Measurements from ENCODE around the gene MBOAT1. TPM values are rescaled to one million over a fixed set of nuclear protein-coding genes. Genes with fewer than 3 reads are reported as not detected.
A peak's percentile ranks its signal among the peaks of the same experiment; 100 is the strongest.

MBOAT1 gene
- polyA plus RNA-seq, 2 donors: 5.9 to 6.6 TPM

- no peaks in the 10 kb centered on the region for H3K27me3 ChIP-seq (ENCODE audit: control insufficient read depth in 1 of 2, insufficient read depth in 2 of 2, low read length in 2 of 2)
- H3K9me3 ChIP-seq (ENCODE audit: control insufficient read depth in 2 of 2, insufficient read depth in 1 of 2, low read depth in 1 of 2, low read length in 1 of 2): no peaks in the 10 kb centered on the region
- WGBS, 2 donors: 75 to 80% methylated on average over 5 of the region's 5 CpGs
- H3K4me1 ChIP-seq (ENCODE audit: control insufficient read depth in 2 of 2, insufficient read depth in 2 of 2, low read length in 1 of 2): peaks cover 0 to 11% of the 10 kb centered on the region in 2 donors
- H3K36me3 ChIP-seq (ENCODE audit: control insufficient read depth in 2 of 2, insufficient read depth in 2 of 2, low read length in 1 of 2): peaks cover 0 to 2% of the 10 kb centered on the region in 2 donors
- H3K4me3 ChIP-seq (ENCODE audit: low read depth in 1 of 2, low read length in 2 of 2): no peak overlapping the region
- no peak overlapping the region for H3K27ac ChIP-seq (ENCODE audit: low read depth in 2 of 2, low read length in 1 of 2)
These were observed 5.2 kb downstream of the MBOAT1 start for GRCh38 chr6:20207088-20207418.

GRCh38 chr6:20205722-20206161, 6.5 kb downstream of the MBOAT1 start:
- no peaks in the 10 kb centered on the region for H3K27me3 ChIP-seq (ENCODE audit: control insufficient read depth in 1 of 2, insufficient read depth in 2 of 2, low read length in 2 of 2)
- H3K27ac ChIP-seq (ENCODE audit: low read depth in 2 of 2, low read length in 1 of 2): peak overlapping the region in 1 of 2 donors; percentile 6
- WGBS, 2 donors: 70 to 76% methylated on average over 6 of the region's 6 CpGs
- H3K4me3 ChIP-seq (ENCODE audit: low read depth in 1 of 2, low read length in 2 of 2): no peak overlapping the region
- no peaks in the 10 kb centered on the region for H3K9me3 ChIP-seq (ENCODE audit: control insufficient read depth in 2 of 2, insufficient read depth in 1 of 2, low read depth in 1 of 2, low read length in 1 of 2)
- H3K36me3 ChIP-seq (ENCODE audit: control insufficient read depth in 2 of 2, insufficient read depth in 2 of 2, low read length in 1 of 2): peaks cover 0 to 2% of the 10 kb centered on the region in 2 donors
- peaks cover 0 to 11% of the 10 kb centered on the region in 2 donors for H3K4me1 ChIP-seq (ENCODE audit: control insufficient read depth in 2 of 2, insufficient read depth in 2 of 2, low read length in 1 of 2)

- peaks cover 0 to 9% of the 10 kb centered on the region in 2 donors for H3K4me1 ChIP-seq (ENCODE audit: control insufficient read depth in 2 of 2, insufficient read depth in 2 of 2, low read length in 1 of 2)
- H3K4me3 ChIP-seq (ENCODE audit: low read depth in 1 of 2, low read length in 2 of 2): no peak overlapping the region
- H3K27ac ChIP-seq (ENCODE audit: low read depth in 2 of 2, low read length in 1 of 2): peak overlapping the region in 1 of 2 donors; percentile 36
- peaks cover 0 to 2% of the 10 kb centered on the region in 2 donors for H3K36me3 ChIP-seq (ENCODE audit: control insufficient read depth in 2 of 2, insufficient read depth in 2 of 2, low read length in 1 of 2)
- H3K9me3 ChIP-seq (ENCODE audit: control insufficient read depth in 2 of 2, insufficient read depth in 1 of 2, low read depth in 1 of 2, low read length in 1 of 2): no peaks in the 10 kb centered on the region
- WGBS, 2 donors: 77 to 78% methylated on average over 4 of the region's 4 CpGs
- no peaks in the 10 kb centered on the region for H3K27me3 ChIP-seq (ENCODE audit: control insufficient read depth in 1 of 2, insufficient read depth in 2 of 2, low read length in 2 of 2)
These were observed 7.8 kb downstream of the MBOAT1 start for GRCh38 chr6:20204512-20204894.

GRCh38 chr6:20203561-20204511, 8.4 kb downstream of the MBOAT1 start:
- Histone ChIP-seq H3K27ac (ENCODE audit: low read depth in 2 of 2, low read length in 1 of 2) (peak overlapping the region; percentile 12 to 36), H3K4me3 (ENCODE audit: low read depth in 1 of 2, low read length in 2 of 2) (no peak overlapping the region), H3K27me3 (ENCODE audit: control insufficient read depth in 1 of 2, insufficient read depth in 2 of 2, low read length in 2 of 2) (no peaks in the 10 kb centered on the region), H3K4me1 (ENCODE audit: control insufficient read depth in 2 of 2, insufficient read depth in 2 of 2, low read length in 1 of 2) (peaks cover 0 to 9% of the 10 kb centered on the region in 2 donors), H3K36me3 (ENCODE audit: control insufficient read depth in 2 of 2, insufficient read depth in 2 of 2, low read length in 1 of 2) (peaks cover 0 to 2% of the 10 kb centered on the region in 2 donors), H3K9me3 (ENCODE audit: control insufficient read depth in 2 of 2, insufficient read depth in 1 of 2, low read depth in 1 of 2, low read length in 1 of 2) (no peaks in the 10 kb centered on the region)
- 45 to 50% methylated on average over 7 of the region's 7 CpGs for WGBS, 2 donors

- H3K4me1 ChIP-seq (ENCODE audit: control insufficient read depth in 2 of 2, insufficient read depth in 2 of 2, low read length in 1 of 2): peaks cover 0 to 9% of the 10 kb centered on the region in 2 donors
- no peaks in the 10 kb centered on the region for H3K27me3 ChIP-seq (ENCODE audit: control insufficient read depth in 1 of 2, insufficient read depth in 2 of 2, low read length in 2 of 2)
- peak overlapping the region in 1 of 2 donors; percentile 38 for H3K27ac ChIP-seq (ENCODE audit: low read depth in 2 of 2, low read length in 1 of 2)
- H3K36me3 ChIP-seq (ENCODE audit: control insufficient read depth in 2 of 2, insufficient read depth in 2 of 2, low read length in 1 of 2): peaks cover 0 to 2% of the 10 kb centered on the region in 2 donors
- no peaks in the 10 kb centered on the region for H3K9me3 ChIP-seq (ENCODE audit: control insufficient read depth in 2 of 2, insufficient read depth in 1 of 2, low read depth in 1 of 2, low read length in 1 of 2)
- 59 to 67% methylated on average over 3 of the region's 3 CpGs for WGBS, 2 donors
- no peak overlapping the region for H3K4me3 ChIP-seq (ENCODE audit: low read depth in 1 of 2, low read length in 2 of 2)
These were observed 9.5 kb downstream of the MBOAT1 start for GRCh38 chr6:20202699-20203302.

GRCh38 chr6:20202324-20202658, 10.0 kb downstream of the MBOAT1 start:
- H3K36me3 ChIP-seq (ENCODE audit: control insufficient read depth in 2 of 2, insufficient read depth in 2 of 2, low read length in 1 of 2): peaks cover 0 to 2% of the 10 kb centered on the region in 2 donors
- no peak overlapping the region for H3K27ac ChIP-seq (ENCODE audit: low read depth in 2 of 2, low read length in 1 of 2)
- H3K27me3 ChIP-seq (ENCODE audit: control insufficient read depth in 1 of 2, insufficient read depth in 2 of 2, low read length in 2 of 2): no peaks in the 10 kb centered on the region
- no peak overlapping the region for H3K4me3 ChIP-seq (ENCODE audit: low read depth in 1 of 2, low read length in 2 of 2)
- no peaks in the 10 kb centered on the region for H3K9me3 ChIP-seq (ENCODE audit: control insufficient read depth in 2 of 2, insufficient read depth in 1 of 2, low read depth in 1 of 2, low read length in 1 of 2)
- WGBS, 2 donors: 17 to 21% methylated on average over 1 of the region's 1 CpG
- peaks cover 0 to 9% of the 10 kb centered on the region in 2 donors for H3K4me1 ChIP-seq (ENCODE audit: control insufficient read depth in 2 of 2, insufficient read depth in 2 of 2, low read length in 1 of 2)

- no peaks in the 10 kb centered on the region for H3K36me3 ChIP-seq (ENCODE audit: control insufficient read depth in 2 of 2, insufficient read depth in 2 of 2, low read length in 1 of 2)
- H3K9me3 ChIP-seq (ENCODE audit: control insufficient read depth in 2 of 2, insufficient read depth in 1 of 2, low read depth in 1 of 2, low read length in 1 of 2): no peaks in the 10 kb centered on the region
- H3K4me3 ChIP-seq (ENCODE audit: low read depth in 1 of 2, low read length in 2 of 2): no peak overlapping the region
- WGBS, 2 donors: 56 to 71% methylated on average over 8 of the region's 8 CpGs
- peak overlapping the region in 1 of 2 donors; percentile 10 for H3K27ac ChIP-seq (ENCODE audit: low read depth in 2 of 2, low read length in 1 of 2)
- no peaks in the 10 kb centered on the region for H3K27me3 ChIP-seq (ENCODE audit: control insufficient read depth in 1 of 2, insufficient read depth in 2 of 2, low read length in 2 of 2)
- H3K4me1 ChIP-seq (ENCODE audit: control insufficient read depth in 2 of 2, insufficient read depth in 2 of 2, low read length in 1 of 2): peaks cover 0 to 9% of the 10 kb centered on the region in 2 donors
These were observed 11.3 kb downstream of the MBOAT1 start for GRCh38 chr6:20200761-20201630.

GRCh38 chr6:20198775-20199174, 13.5 kb downstream of the MBOAT1 start:
- no peaks in the 10 kb centered on the region for H3K36me3 ChIP-seq (ENCODE audit: control insufficient read depth in 2 of 2, insufficient read depth in 2 of 2, low read length in 1 of 2)
- no peaks in the 10 kb centered on the region for H3K9me3 ChIP-seq (ENCODE audit: control insufficient read depth in 2 of 2, insufficient read depth in 1 of 2, low read depth in 1 of 2, low read length in 1 of 2)
- H3K27me3 ChIP-seq (ENCODE audit: control insufficient read depth in 1 of 2, insufficient read depth in 2 of 2, low read length in 2 of 2): no peaks in the 10 kb centered on the region
- WGBS, 2 donors: 59 to 66% methylated on average over 6 of the region's 6 CpGs
- H3K27ac ChIP-seq (ENCODE audit: low read depth in 2 of 2, low read length in 1 of 2): no peak overlapping the region
- H3K4me1 ChIP-seq (ENCODE audit: control insufficient read depth in 2 of 2, insufficient read depth in 2 of 2, low read length in 1 of 2): no peaks in the 10 kb centered on the region
- no peak overlapping the region for H3K4me3 ChIP-seq (ENCODE audit: low read depth in 1 of 2, low read length in 2 of 2)

- Histone ChIP-seq H3K36me3 (ENCODE audit: control insufficient read depth in 2 of 2, insufficient read depth in 2 of 2, low read length in 1 of 2) (no peaks in the 10 kb centered on the region), H3K27me3 (ENCODE audit: control insufficient read depth in 1 of 2, insufficient read depth in 2 of 2, low read length in 2 of 2) (no peaks in the 10 kb centered on the region), H3K4me1 (ENCODE audit: control insufficient read depth in 2 of 2, insufficient read depth in 2 of 2, low read length in 1 of 2) (no peaks in the 10 kb centered on the region), H3K27ac (ENCODE audit: low read depth in 2 of 2, low read length in 1 of 2) (no peak overlapping the region), H3K9me3 (ENCODE audit: control insufficient read depth in 2 of 2, insufficient read depth in 1 of 2, low read depth in 1 of 2, low read length in 1 of 2) (no peaks in the 10 kb centered on the region), H3K4me3 (ENCODE audit: low read depth in 1 of 2, low read length in 2 of 2) (no peak overlapping the region)
- 91 to 92% methylated on average over 6 of the region's 6 CpGs for WGBS, 2 donors
These were observed 14.0 kb downstream of the MBOAT1 start for GRCh38 chr6:20198156-20198774.

Measured in esophagus (tissue), 2 donors.